NCI-H146 treated with DMSO at 0.1 percent for 48 hours (cell line): Measurements from ENCODE around the gene TTC13.

Source experiments
- DNase-seq: peaks from one replicate; lab custom pipeline; 2025; ENCODE audit not compliant: unreplicated experiment; lab: John Stamatoyannopoulos, UW

TTC13 gene

GRCh38 chr1:230909974-230910754, 68.5 kb downstream of the TTC13 start:
- DNase-seq, result no peak

DNA sequence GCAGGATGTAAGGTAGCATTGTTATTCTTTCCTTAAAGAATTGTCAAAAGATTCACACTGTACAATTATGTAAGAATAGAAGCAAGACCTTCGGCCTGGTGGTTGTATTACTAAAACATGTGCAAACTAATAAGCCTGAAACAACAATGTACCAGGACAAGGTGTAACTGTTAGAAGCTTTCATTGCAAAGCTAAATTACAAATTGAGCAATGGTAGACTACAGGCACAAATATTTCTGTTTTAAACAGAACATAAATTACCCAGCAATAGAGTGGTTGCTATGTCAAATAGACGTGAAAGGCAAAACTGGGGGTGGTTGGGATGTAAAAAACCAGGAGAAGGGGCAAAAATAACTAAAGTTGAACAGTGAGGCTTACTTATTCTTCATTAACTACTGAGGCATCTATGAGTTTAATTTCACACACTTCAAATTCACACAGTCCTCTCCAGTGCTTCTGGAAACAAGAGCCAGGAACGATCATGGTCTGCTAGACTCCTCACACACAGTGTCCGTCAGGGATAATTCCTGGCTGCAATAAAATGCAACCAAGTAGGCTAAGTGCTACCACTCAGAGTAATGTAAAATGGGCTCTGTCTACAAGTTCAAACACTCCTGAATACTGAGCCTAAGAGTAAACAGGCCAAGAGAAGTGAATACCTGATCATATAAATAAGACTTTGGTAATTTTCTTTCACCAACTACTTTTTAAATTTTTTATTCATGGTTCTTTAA, 71.0 kb downstream of the TTC13 start:
- DNase-seq, result no peak

DNA sequence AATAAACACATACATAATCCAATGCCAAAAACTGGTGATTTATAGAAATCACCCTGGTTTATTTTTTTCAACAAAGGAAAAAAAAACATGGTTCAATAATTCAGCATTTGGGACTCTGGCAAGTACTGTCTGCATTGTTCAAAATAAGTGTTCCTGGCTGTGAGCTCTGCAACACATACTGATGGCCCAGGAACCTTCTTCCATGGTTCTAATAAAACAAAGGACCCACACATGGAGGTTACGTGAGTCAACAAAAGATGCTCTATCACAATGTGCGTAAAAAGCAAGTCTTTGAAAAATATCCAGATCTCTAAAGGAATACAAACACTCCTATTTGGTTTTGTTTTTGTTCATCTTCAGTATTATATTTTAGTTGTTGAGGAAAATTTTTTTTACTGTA, 72.4 kb downstream of the TTC13 start:
- no peak for DNase-seq

- no peak for DNase-seq
These were observed 72.9 kb downstream of the TTC13 start for GRCh38 chr1:230905733-230906132.

DNA sequence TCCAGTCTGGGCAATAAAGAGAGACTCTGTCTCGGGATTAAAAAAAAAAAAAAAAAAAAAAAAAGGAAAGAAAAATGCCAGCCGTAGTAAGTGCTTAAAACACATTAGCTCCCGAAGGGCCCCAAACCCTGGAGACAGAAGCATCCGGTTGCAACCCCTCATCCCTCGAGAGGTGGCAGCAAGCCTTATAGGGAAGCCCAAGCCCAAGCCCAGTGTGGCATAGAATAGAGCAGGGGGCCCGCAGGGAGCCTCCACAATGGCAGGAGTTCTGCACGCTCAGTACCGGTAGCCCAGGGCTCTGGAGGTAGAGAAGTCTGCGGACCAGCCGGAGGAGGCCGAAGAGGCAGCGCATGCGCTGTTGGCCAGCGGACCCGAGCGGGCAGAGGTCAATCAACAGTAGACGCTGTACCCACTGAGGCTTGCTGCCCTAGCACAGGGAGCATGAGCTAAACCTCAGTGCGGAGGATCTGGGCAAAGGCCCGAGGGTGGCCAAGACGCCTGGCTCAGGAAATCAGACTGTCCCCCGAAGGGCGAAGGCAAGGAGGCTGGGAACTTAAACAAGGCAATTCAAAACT, 76.2 kb downstream of the TTC13 start:
- DNase-seq, result no peak

DNA sequence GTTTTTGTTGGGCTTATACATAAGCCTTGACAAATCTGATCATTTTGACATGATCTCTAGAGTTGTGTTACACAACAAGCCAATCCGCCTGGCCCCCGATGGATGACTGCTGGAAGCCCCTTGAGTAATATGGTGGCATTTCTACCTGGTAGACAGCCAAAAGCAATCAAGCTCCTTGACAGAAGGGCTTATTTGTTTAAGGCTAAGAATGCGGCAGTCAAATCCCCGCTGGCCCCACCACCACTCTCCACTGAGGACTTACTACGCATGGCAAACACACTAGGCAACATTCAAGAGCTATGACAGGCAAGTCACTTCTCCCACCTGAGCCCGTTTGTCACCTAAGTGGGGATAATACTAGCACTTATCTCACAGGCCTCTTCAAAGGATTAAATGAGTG, 77.0 kb downstream of the TTC13 start:
- DNase-seq, result no peak

DNA sequence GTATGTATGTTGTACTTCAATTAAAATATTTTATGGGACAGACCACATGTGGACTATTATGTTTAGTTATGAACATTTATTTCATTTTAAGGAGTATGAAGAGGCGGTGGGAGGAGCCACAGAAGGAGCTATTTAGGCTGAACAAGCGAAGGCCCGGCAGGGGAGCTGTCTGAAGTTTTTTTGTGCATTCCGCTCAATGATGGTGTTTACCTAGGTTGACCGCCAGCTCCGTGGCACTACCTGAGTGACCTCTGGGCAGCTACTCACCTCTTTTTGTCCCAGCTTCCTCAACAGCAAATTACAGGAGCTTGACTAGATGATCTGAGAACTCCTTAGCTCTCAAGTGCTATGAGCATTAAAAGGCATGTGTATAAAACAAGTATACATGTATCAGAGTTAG, 77.7 kb downstream of the TTC13 start:
- no peak for DNase-seq

DNA sequence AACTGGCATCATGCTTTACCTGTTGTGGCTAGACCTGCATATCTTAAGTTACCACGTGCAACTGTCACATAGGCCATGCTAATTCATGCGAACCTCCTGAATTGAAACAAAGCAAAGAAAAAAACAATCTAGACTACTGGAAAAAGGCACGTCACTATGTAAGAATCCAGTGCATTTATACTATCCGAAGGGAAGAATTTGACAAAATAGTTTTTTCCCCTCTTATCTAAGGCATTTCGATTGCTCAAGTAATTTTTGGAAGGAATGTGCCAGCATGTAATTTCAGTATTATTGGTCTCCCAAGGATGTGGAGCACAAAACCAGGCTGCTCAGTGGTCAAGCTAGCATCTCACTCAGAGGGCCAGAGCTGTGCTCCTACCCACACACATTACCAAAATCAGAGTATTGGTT, 78.8 kb downstream of the TTC13 start:
- no peak for DNase-seq

GRCh38 chr1:230898748-230899147, 79.9 kb downstream of the TTC13 start:
- DNase-seq, result no peak

DNA sequence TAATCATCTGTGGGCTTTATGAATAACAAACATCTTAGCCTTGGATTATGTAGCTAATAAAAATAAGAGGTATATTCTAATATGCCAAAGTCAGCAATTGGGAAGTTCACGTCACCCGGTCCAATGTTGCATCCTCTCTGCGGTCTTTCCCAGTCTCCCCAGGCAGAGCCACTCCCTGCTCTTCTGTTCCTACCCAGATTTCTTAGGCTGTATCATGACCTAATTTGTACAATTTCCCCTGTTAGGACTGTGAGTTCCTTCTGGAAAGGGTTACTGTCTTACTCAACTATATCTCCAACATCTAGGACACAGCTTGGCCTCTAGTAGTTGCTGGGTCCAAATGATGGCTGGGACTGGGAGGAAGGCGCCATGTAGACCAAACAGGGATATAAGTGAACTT, 80.5 kb downstream of the TTC13 start:
- DNase-seq, result no peak

GRCh38 chr1:230896779-230897178, 81.9 kb downstream of the TTC13 start:
- DNase-seq, result no peak

DNA sequence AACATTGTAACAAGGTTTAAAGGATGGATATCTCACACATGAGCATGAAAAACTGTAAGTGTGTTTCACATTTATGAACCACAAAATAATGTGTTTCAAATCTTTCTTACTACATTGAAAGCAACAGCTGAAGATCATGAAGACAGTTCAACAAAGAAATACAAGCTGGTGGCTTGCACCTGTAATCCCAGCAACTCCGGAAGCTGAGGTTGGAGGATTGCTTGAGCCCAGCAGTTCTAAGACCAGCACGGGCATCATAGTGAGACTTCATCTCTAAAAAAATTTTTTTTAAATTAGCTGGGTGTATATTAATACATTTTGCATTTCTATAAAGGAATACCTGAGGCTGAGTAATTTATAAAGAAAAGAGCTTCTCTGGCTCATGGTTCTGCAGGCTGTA, 83.2 kb downstream of the TTC13 start:
- DNase-seq, result no peak

DNA sequence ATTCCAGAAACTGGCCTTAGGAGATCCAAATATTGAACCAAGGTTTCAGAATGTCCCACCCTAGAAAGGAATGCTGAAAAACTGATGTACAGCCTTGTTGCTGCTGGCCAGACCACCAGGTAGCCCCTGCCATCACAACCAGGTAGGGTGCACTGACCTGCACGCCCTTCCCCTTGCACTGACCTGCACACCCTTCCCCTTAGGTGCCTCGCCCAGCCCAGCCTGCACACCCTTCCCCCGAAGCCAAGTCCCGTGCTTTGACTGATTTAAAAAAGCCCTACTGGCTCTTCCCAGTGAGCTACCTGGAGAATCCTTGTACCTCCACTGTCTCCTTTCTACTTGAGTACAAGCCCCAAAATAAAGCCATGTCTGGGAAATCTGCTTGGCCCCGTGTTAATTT, 84.0 kb downstream of the TTC13 start:
- DNase-seq, result no peak

- DNase-seq, result no peak
These were observed 84.6 kb downstream of the TTC13 start for GRCh38 chr1:230894032-230894431.

DNA sequence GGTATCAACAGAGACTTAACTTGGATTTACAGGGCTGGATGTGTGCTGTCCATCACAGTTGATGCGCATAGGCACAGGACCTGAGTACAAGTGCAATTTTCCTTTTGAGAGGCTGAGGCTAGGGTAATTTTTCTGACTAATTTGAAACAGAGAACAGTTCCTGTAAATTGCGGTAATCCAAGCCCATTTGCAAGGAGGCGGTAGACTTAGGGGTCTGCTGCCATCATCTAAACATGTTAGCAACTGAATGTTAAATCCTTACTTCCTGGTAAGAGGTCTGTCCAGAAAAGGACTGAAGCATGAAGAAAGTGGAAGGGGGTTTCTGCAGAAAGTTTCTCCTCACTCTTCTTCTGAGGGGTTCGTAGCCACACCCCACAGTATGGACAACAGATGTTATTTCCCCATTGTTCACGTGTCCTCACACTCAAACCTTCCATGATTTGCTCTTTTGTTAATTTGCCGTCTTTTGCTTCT, 86.6 kb downstream of the TTC13 start:
- DNase-seq, result no peak

GRCh38 chr1:230891413-230891812, 87.2 kb downstream of the TTC13 start:
- DNase-seq, result no peak

- no peak for DNase-seq
These were observed 94.0 kb downstream of the TTC13 start for GRCh38 chr1:230884646-230885045.

GRCh38 chr1:230883967-230884366, 94.7 kb downstream of the TTC13 start:
- no peak for DNase-seq

- no peak for DNase-seq
These were observed 98.9 kb downstream of the TTC13 start for GRCh38 chr1:230879778-230880177.

DNA sequence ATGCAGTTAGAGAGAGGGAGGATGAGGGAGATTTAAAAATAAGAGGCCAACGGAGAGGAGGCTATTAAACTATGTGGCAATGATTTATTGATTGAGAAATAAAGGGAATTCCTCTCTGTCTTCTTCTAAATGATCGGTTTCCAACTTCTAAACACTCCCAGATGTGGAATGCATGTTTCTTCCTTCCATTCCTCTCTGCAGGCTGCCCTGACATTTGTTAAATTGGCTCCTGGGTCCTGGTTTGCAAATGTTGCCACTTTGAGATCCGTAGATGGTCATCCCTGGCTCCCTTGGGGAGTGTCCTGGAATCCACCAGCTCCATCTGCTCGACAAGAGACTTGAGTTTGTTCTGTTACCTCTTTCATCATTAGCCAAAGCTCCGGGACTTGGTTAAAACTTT, 100.1 kb downstream of the TTC13 start:
- no peak for DNase-seq

DNA sequence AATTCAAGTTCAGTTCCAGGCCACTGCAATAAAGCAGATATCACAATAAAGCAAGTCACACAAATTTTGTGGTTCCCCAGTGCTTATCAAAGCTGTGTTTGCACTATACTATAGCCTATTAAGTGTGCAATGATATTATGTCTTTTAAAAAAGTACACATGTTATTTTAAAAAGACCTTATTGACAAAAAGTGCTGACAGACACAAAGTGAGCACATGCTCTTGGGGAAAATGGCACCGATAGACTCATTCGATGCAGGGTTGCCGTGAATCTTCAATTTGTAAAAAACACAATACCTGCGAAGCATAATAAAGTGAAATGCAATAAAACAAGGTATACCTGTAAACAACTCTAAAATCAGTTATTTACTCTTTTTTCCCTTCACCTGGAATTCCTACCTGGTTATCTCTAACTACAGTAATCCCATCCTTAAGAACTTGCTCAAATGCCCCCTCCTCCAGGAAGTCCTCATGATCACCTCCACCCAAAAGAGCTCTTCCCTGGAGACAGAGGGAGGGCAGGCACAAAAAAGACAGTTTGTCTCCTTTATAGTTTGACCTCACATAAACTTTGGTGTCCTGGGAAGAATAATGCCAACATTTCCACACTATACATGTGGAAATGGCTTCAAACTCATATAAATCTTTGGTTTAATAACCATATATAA, 100.6 kb downstream of the TTC13 start:
- DNase-seq, result no peak
